Measurements from ENCODE around the gene MEI4.

GRCh38 chr6:77638129-77638830 lies 14.6 kb upstream of the MEI4 start:
- TF ChIP-seq, protein P1, sequence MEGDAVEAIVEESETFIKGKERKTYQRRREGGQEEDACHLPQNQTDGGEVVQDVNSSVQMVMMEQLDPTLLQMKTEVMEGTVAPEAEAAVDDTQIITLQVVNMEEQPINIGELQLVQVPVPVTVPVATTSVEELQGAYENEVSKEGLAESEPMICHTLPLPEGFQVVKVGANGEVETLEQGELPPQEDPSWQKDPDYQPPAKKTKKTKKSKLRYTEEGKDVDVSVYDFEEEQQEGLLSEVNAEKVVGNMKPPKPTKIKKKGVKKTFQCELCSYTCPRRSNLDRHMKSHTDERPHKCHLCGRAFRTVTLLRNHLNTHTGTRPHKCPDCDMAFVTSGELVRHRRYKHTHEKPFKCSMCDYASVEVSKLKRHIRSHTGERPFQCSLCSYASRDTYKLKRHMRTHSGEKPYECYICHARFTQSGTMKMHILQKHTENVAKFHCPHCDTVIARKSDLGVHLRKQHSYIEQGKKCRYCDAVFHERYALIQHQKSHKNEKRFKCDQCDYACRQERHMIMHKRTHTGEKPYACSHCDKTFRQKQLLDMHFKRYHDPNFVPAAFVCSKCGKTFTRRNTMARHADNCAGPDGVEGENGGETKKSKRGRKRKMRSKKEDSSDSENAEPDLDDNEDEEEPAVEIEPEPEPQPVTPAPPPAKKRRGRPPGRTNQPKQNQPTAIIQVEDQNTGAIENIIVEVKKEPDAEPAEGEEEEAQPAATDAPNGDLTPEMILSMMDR (conservative IDR thresholded peaks at IDR 0.05; ENCODE audit: low read depth, low read length), result no peak
- TF ChIP-seq MAZ (IDR thresholded peaks at IDR 0.05; ENCODE audit: borderline replicate concordance, low read depth, low read length) (no peak), RAD21 (IDR thresholded peaks at IDR 0.05; ENCODE audit: low read length) (no peak), POLR2A (IDR thresholded peaks at IDR 0.05; ENCODE audit: low read depth, low read length) (no peak), CEBPB (IDR thresholded peaks at IDR 0.05; ENCODE audit: low read depth, low read length) (no peak), RCOR1 (IDR thresholded peaks at IDR 0.05; ENCODE audit: insufficient replicate concordance, low read length) (no peak), FOS (IDR thresholded peaks at IDR 0.05; ENCODE audit: low read depth, low read length) (no peak), MAFK (IDR thresholded peaks at IDR 0.05; ENCODE audit: low read depth, low read length) (no peak), NFE2L2 (IDR thresholded peaks at IDR 0.05; ENCODE audit: low read depth, low read length) (no peak)
- TF ChIP-seq, protein P2, sequence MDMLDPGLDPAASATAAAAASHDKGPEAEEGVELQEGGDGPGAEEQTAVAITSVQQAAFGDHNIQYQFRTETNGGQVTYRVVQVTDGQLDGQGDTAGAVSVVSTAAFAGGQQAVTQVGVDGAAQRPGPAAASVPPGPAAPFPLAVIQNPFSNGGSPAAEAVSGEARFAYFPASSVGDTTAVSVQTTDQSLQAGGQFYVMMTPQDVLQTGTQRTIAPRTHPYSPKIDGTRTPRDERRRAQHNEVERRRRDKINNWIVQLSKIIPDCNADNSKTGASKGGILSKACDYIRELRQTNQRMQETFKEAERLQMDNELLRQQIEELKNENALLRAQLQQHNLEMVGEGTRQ (IDR thresholded peaks at IDR 0.05; ENCODE audit: low read depth, low read length), result no peak
